ENCODE data around the gene SYNM.
A peak's percentile ranks its signal among the peaks of the same experiment; 100 is the strongest.

SYNM gene

DNA sequence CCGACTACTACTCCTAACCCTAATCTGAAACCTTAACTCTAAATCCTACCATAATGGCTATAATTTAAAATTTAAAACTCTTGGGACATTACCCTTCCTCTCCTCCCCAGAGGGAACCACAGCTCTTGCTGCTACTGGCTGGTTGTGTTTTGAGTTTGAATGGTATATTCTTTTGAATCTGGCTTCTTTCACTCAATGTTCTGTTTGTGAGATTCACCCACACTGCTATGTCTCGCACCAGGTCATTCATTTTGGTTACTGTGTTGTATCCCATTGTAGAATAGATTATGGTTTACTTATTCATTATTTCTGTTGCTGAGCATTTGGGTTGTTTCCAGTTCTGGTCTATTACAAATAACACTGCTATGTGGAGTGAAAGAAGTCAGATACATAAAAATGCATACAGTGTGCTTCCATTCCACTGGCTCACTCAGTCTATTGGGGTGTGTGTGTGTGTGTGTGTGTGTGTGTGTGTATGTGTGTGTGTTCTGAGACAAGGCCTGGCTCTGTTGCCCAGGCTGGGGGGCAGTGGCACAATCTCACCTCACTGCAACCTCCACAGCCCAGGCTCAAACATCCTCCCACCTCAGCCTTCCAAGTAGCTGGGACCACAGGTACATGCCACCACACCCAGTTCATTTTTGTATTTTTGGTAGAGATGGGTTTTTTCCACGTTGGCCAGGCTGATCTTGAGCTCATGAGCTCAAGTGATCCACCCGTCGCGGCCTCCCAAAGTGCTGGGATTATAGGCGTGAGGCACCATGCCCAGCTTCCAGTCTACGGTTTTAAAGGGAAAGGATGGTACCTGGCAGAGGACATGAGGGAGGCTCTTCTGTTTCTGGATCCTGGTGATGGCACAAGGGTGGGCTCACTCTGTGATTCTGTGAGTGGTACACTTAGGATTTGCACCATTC lies 19.2 kb upstream of the SYNM start:
- FAIRE-seq (no peak), DNase-seq (ENCODE audit: low spot score) (no peak)

DNA sequence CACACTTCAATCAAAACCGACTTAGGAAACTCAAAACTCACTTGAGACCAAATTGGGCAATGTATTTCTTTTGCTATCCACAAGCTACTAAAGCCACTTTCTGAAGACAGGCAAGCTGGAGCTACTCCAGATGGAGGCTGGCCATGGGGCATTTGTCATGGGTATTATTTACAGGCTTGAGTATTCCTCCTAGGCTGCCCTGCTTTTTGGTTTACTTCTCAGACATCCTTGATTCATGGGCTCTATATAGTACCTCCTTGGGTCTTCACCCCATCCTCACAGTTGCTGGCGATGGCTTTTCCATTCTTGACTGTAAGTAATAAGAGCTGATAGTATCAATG lies 18.6 kb upstream of the SYNM start:
- DNase-seq (ENCODE audit: low spot score), result no peak
- FAIRE-seq, result no peak

DNA sequence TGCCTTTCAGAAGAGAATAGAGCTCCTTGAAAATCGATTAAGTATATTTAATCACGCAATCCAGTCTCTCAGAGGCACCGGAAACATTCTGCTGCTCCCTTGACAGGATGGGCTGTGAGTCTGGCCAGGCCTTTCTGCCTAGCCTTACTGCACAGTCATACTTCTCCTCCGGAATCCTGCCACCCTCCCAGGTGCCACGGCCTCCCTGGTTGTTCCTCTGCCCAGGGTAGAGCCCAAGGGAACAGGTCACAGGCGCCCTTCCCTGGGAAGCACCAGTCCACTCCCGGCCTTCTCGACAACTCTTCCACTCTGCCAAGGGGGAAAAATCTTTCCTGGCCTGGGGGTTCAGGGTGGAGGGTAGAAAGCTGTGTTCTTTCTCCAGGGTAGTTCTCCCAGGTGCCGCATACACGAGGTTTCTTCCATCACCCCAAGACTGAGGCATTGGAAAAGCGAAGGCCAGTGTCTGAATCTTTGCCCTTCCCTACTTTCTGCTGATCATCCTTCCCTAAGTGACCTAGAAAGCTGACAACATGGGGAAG lies 17.4 kb upstream of the SYNM start:
- FAIRE-seq, result no peak
- no peak for DNase-seq (ENCODE audit: low spot score)

DNA sequence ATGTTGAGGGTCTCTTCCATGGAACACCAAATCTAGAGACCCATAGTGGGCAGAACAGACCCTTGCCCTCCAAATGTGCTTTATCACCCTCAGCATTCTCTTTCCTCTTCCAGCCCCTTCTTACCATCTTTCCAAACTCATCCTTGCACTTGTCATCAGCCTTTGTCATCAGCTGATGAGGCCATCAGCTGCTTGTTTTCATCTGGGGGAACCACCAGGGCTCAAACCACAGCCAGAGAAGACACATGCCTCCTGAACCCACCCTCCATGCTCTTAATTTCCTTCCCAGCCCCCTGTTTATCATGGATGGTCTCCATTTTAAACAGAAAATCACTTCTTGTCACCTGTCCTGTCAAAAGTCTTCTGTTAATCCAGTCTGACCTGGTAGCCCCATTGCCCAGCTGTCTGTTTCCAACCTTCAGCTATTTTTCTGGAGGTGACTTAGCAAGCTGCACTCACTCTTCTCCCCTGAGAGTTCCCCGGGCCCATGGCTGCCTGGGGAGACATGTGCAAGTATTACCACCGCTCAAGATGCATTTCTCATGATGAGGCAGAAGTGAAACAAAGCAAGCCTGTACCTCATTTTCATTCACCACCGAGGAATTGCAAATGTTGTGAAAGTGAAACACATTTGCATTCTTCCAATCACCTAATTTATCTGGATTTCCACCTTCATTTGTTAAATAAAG lies 14.7 kb upstream of the SYNM start:
- DNase-seq (ENCODE audit: low spot score) (no peak), FAIRE-seq (no peak)

DNA sequence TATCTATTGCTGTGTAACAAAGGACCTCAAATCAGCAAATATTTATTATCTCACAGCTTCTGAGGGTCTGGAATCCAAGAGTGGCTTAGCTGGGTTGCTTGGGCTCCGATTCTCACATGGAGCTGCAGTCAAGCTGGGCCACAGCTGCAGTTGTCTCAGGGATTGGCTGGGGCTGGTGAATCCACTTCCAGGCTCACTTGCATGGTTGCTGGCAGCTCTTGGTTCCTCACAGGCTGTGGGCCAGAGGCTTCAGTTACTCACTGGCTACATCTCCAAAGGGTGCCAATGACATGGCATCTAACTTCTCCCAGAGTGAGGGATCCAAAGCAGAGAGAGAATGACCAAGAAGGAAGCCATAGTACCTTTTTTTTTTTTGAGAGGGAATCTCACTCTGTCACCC lies 13.9 kb upstream of the SYNM start:
- no peak for DNase-seq (ENCODE audit: low spot score)
- FAIRE-seq, result no peak

DNA sequence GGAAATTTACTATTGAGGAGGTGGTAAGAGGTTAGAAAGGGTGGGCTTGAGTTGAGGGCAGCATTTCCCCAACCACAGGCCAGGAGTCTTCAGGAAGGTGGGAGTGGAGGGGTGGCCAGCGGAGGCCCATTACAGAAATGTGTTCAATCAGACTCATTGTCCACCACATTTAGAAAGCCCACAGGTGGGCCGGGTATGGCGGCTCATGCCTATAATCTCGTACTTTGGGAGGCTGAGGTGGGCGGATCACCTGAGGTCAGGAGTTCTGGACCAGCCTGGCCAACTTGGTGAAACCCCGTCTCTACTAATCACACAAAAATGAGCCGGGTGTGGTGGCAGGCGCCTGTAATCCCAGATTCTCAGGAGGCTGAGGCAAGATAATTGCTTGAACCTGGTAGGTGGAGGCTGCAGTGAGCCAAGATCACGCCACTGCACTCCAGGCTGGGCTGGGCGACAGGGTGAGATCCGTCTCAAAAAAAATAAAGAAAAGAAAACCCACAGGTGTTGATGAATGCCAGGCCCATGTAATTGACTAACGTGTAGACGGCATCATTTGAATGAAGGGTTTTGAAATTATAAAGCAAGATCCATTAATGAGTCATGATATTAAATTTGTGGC lies 12.2 kb upstream of the SYNM start:
- no peak for FAIRE-seq
- no peak for DNase-seq (ENCODE audit: low spot score)

DNA sequence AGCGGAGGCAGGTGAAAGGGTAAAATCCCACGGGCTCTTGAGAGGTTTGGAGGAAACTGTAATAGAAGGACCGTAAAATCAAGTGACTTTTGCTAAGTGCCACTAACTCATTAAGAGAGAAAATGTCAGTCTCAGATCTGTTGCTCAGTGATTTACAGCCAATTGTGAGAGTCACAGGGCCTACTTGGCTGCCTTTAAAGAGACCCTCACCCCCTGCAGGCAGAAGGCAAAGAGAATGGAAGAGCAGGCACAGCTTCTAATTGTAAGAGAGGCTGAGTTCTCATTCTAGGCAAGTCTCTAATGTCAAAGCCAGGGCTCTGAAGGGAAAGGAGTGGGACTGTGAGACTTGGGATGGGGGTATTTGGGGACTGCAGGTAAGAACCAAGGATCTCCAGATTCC lies 9.3 kb upstream of the SYNM start:
- FAIRE-seq, result no peak
- DNase-seq (ENCODE audit: low spot score), result no peak

DNA sequence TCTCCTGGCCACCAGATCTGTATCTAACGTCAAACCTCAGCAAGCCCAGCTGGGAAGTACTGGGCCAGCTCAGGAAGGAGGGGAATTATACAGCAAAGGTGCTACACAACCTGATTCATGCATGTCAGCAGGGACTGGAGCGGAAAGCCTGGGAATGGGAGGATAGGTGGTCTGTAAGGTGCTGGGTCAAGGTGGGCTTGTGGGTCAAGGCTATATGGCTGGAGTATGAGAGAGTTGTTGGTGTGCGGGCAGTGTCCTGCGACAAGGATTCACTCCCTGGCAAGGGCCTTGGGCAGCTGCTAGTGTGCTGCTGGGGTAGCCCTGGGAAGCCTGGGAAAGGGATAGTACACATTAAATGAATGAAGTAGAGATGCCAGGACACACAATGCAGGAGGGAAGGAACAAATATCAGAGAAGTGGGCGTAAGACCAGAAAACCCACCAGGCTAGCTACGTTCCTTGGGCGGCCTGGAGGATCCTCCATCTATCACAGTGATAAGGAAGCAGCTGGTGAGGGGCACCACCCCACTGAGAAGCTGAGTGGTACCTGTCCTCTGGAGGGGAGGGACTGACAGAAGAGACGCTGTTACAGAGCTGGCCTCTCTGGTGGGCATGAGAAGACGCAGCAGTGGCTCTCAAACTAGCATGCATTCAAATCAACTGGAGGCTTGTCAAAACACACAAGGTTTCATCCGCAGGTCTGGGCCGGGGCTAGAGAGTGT lies 8.5 kb upstream of the SYNM start:
- FAIRE-seq, result no peak
- no peak for DNase-seq (ENCODE audit: low spot score)

DNA sequence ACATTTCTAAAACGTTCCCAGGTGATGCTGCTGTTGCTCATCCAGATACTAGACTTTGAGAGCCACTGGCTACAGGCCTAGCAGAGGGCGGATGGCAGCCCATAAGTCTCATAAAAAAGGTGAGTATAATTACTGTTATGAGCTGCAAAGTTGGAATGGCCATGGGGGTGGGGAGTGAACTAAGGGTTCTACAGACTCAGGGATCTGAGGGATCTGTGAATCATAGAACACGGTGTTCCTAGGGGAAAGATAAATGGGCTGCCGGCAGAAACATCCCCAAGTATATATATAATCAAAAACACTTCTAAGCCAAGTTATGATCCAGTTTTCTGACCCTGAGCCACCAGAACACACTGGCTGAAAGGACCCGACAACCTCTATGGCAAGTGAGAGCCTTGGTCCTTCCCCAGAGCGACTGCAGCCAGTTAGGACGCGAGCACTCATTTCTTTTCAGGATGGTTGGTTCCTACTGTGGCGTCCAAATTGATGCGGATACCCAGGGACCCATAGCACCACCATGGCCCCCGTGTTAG lies 7.9 kb upstream of the SYNM start:
- DNase-seq (ENCODE audit: low spot score), result no peak
- no peak for FAIRE-seq

DNA sequence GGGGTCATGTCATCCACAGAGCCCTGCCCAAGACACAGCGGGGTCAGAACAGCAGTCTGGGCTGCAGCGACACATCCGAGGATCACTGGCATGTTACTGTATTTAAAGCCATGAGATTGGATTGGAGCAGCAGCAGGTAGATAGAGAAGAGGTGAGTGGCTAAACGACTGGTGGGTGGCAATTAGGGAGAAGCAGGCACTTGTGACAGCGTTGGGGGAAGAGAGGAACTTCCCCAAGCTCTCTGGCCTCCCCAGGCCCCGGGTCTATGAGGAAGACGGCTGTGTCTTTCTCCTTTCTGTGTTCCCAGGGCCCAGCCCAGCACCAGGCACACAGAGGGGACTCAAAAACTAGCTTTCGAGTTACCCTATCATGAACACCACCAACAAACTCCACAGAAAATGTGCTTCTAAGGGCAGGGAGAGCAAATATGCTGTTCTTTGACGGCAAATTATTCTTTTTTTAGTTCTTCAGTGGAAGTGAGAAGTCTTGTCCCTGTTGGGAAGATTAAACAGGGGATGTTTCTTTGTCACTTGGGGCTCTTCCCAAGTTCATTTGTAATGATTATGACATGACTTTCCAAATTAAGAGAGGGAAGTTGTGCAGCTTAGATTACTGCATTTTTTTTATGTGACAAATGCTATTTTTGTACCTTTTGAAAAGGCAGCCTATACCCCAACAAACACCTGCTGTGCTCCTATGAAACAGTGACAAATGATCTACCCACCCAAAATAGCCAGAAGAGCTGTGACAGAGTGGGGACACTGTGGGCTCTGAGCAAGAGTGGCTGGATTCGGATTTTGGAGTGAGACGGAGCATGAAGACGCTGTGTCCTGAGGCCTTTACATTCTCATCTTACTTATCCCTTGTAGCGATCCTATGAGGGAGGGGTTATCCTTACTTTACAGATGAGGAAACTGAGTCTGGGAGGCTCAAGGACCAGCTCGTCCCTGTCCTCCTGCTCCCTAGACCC lies 7.2 kb upstream of the SYNM start:
- no peak for FAIRE-seq

DNA sequence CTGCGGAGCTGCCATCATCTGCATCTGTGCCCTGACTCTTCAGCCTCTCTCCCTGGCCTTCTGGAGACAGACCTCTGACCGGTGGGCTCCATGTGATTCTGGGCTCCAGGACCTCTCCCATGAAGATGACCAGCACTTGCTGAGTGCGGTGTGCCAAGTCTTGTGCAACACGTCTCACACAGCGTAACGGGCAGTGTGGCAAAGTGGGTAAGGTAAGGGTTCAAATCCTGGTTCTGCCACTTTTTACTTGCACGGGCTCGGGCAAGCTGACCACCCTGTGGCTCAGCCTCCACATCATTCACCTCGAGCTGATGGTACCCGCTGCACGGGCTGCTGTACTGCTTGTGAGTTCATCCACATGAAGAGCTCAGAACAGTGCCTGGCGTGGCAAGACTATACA lies 6.5 kb upstream of the SYNM start:
- FAIRE-seq, result no peak

More for the DNA sequence above, 7.2 kb upstream of the SYNM start:
- no peak for DNase-seq (ENCODE audit: low spot score)

DNA sequence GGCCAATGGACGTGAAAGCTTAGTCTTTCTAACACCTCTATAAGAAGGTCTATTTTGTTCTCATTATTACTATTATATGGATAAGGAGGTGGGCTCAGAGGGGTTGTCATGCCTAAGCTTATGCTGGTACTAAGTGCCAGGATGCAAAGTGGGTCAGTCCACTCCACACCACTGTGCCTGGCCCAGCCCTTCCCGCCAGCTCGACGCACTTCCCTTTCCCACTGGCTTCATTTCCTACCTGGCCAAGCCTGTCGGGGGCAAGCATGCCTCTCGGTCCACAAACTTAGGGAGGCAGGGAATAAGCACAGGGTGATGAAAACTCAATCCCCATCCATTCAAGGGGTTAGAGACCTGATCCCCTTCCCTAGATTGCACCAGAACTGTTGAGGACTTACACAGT lies 5.9 kb upstream of the SYNM start:
- FAIRE-seq (no peak), DNase-seq (ENCODE audit: low spot score) (no peak)

More for the DNA sequence above, 6.5 kb upstream of the SYNM start:
- no peak for DNase-seq (ENCODE audit: low spot score)

DNA sequence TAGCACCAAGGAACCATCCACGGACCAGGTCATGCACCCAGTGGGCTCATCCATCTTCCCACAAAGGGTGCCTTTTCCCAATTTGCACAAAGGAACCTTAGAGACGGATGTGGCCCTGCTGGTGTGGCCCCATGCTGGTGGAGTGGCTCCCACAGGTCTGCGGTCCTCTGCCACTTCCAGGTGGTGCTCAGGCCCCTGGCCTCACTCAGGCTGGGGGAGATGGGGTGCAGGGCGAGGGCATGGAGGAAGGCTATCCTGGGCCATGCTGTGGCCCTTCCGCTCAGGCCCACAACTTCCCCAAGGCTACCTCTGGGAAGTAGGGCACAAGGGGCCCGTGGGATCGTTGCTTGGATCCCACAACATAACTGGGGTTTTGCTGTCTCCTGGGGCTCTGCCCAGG lies 5.2 kb upstream of the SYNM start:
- DNase-seq (ENCODE audit: low spot score) (no peak), FAIRE-seq (no peak)

DNA sequence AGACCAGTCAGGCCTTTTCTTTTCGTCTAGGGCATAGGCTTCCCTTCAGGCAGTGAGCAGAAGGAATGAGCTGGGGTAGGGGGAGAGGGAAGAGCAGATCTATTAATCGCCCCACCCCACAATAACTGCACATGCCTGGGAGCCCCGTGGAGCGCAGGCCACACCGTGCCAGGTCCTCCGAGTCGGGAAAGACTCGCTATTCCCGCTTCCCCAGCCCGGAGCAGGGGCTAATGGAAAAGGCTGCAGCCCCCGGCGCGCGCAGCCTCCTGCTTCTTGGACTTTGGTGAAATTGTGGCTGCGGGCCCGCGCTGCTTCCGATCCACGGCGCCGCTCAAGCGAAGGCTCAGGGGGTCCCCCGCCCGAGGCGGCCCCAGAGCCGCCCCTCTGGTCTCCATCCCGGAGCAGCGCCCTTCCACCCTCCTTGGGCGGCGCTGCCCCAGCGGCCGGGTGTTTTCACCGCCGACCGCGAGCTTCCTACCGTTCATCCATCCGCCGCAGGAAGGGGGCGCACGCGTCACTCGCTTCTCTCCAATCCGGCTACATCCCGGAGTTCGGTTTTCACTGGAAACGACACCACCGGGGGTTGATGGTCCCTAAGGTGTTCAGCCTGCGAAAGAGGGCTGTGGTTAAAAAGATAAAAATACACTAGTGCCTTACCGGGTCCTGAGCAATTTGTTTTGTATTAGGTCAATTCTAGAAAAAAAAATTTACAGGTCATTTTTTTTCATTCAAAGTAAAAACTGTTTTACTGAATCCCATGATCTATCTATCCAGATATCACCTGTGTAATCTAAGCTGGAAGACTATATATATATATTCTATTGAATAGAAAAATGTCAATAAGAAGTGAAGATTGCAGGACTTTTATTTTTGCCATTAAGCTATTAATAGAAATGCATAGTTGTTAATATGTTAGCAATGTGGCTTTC lies 4.4 kb upstream of the SYNM start:
- DNase-seq (ENCODE audit: low spot score) (peak; percentile 38), FAIRE-seq (no peak)

DNA sequence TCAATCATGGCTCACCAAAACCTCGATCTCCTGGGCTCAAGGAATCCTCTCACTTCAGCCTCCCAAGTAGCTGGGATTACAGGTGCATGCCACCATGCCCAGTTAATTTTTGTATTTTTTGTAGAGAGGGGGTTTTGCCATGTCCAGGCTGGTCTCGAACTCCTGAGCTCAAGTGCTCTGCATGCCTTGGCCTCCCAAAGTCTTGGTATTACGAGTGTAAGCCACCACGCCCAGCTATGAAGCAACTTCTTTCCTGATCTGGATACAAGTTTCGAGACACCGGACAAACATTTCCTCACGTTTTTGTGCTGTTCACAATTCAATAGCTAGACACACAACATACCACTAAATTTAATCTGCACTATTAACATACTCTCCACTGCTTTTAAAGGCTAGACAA lies 3.4 kb upstream of the SYNM start:
- no peak for DNase-seq (ENCODE audit: low spot score)
- FAIRE-seq, result no peak

DNA sequence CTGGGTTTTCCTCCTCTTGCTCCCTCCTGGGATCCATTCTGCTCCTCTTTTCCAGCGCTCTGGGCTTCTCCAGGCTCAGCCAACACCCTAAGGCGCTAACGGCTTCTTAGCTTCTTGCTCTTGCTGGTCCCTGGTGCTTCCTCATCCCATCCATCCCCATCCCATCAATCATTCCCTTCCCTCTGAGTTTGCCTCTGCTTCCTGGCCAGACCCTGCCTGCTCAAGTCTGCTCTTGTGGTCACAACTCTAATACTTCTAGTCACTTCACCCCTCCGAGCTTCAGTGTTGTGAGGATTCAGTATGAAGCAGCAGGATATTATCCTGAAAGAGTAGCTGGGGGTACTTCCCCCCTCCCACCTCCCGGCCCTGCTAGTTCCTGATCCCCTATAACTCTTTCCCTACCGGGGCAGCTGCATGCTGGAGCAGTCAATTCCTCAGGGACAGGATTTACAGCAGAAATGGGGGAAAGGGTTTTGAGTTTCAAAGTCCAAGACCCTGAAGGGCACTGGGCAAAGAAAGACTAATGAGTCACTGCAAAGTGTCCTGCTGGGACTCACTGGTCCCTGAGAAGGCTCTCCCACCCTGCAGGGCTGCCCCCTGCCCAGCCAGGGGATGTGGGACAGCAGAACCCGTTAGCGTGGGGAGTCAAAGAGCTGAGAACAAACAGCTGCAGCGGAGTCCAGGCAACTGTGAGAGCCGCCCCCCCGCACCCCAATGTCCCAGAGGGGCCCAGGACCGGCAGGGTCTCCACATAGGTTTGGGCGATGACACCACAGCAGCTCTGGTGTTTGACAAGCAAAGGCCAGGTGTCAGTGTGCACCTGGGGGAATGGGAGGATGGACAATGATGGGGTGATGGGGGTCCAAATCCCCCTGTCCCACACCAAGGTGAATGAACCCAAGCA lies 2.3 kb upstream of the SYNM start:
- FAIRE-seq, result no peak
- DNase-seq (ENCODE audit: low spot score), result no peak

DNA sequence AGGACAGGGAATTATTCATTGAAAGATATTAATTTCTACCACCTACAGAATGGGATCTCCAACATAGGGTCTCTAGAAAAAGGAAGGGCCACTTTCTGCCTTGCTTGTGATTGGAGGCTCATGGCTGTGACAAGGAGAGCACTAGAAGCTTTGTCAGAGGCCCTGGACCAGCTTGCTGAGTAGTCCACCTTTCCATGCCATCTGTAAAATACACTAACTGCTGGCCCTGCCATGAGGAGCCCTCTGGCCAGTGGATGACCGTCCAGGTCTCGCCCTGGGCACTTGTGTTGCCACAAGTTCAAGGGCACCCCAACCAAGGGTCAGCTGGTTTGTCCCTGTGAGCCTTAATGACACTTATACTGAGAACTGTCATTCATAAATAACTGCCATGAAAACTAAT lies 1.6 kb upstream of the SYNM start:
- DNase-seq (ENCODE audit: low spot score), result no peak
- FAIRE-seq, result no peak
